ENCODE data around the gene CBX2.

Gene CBX2

DNA sequence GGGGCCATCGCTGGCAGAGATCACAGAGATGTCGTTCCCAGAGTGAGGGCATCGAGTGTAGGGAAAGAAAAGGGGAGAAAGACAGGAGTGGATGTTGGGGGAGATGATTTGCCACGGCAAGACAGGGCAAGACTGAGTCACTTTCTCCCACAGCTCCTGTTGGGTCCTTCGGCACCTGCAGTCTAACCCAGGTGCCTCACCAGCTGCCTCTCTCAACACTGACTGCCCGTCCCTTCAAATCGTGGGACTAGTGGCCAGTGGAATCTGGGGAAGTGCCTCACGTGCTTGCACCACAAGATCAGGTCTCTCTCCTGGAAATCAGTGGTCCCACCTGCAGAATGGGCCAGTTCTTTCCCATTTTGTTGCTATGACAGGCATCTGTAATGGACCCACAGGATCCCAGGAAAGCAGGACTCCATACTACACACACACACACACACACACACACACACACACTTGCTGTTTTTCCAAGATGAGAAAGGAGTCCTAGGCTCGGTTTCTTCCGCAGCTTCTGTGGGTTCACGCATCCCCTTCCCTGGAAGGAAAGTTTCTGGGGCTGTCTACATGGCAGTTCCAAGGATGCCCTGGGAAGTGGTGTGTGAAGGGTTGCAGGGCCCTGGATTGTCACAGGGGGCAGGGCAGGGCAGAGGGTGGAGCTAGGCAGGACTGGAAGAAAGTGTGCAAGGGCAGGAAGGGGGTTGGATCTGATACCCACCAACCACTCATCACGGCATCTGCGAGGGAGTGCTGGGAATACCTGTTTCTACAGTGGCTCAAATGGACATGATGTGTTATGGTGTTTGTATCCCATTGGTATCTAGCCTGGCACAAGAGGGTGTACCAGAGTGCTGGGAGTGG, 29.1 kb downstream of the CBX2 start:
- TF ChIP-seq, protein P1, sequence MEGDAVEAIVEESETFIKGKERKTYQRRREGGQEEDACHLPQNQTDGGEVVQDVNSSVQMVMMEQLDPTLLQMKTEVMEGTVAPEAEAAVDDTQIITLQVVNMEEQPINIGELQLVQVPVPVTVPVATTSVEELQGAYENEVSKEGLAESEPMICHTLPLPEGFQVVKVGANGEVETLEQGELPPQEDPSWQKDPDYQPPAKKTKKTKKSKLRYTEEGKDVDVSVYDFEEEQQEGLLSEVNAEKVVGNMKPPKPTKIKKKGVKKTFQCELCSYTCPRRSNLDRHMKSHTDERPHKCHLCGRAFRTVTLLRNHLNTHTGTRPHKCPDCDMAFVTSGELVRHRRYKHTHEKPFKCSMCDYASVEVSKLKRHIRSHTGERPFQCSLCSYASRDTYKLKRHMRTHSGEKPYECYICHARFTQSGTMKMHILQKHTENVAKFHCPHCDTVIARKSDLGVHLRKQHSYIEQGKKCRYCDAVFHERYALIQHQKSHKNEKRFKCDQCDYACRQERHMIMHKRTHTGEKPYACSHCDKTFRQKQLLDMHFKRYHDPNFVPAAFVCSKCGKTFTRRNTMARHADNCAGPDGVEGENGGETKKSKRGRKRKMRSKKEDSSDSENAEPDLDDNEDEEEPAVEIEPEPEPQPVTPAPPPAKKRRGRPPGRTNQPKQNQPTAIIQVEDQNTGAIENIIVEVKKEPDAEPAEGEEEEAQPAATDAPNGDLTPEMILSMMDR (IDR thresholded peaks at IDR 0.05; ENCODE audit: control insufficient read depth, extremely low read depth, insufficient read depth), result no peak
- DNase-seq (ENCODE audit: low read depth), result no peak
- H3K4me3 ChIP-seq (ENCODE audit: low read depth, low read length), result no peak overlapping the region

DNA sequence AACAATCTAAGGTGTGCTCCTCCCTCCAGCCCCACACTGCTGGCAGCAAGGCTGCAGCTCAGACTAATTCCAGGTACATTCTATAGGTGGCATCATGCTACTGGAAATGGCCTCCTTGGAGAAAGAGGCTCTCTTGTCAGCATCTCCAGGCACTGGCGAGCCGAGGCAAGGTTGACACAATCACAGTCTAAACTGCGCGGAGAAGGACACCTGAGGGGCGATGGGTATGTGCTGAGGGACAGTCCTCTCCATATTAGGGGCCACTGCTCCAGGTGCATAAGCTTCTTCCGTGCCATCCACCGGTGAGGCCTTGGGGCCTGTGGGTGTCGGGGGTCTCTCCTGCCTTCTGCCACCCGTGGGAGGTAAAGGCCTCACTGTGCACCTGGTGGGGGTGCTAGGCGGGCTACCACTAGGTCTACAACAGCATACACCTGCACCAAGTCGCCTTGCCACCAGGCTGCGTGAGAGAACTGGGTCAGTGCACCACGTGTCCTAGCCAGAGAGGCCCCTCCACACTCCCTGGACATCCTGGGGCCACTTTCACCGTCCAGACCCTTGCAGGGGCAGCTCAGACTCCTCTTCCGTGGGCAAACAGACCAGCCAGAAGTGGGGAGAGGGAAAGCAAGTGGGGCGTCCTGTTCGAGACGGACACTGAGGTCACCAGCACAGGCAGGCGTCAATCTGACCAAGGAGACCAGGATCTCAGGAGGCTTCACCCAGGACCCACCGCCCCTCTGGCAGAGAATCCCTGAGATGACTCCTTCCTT, 31.0 kb downstream of the CBX2 start:
- DNase-seq (ENCODE audit: low read depth), result peak; percentile 85
- TF ChIP-seq, protein P1 (IDR thresholded peaks at IDR 0.05; ENCODE audit: control insufficient read depth, extremely low read depth, insufficient read depth), result peak; percentile 95
- no peak overlapping the region for H3K4me3 ChIP-seq (ENCODE audit: low read depth, low read length)

DNA sequence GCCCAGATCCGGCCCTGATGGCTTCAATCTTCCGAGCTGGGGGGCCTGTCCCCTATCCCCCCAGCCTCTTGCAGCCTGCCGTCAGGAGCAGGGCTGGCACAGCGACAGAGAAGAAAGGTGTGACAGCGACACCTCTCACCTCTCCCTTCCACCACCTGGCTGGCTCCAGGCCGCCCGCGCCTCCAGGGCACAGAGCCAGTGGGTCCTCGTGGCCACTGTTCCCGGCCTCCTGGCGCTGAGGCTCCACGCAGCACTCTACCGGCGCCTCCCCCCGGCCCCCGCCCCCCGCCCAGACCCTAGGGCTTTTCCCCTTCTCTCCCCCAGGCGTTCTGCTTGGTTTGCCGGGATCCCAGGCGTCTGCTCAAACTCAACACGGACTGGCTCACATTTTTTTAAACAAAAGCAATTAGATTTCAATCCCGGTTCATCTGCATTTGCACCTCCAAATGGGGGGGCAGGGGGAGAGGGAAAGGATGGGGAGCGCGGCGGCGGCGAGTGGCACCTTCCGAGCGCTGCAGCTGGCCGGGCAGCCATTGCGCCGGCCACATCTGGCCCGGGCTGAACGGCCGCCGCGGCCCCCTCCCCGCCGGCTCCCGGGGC, 31.7 kb downstream of the CBX2 start:
- no peak for DNase-seq (ENCODE audit: low read depth)
- TF ChIP-seq, protein P1 (IDR thresholded peaks at IDR 0.05; ENCODE audit: control insufficient read depth, extremely low read depth, insufficient read depth), result no peak
- peak overlapping the region; percentile 26; the same call in 1 of the 2 replicates for H3K4me3 ChIP-seq (ENCODE audit: low read depth, low read length)

DNA sequence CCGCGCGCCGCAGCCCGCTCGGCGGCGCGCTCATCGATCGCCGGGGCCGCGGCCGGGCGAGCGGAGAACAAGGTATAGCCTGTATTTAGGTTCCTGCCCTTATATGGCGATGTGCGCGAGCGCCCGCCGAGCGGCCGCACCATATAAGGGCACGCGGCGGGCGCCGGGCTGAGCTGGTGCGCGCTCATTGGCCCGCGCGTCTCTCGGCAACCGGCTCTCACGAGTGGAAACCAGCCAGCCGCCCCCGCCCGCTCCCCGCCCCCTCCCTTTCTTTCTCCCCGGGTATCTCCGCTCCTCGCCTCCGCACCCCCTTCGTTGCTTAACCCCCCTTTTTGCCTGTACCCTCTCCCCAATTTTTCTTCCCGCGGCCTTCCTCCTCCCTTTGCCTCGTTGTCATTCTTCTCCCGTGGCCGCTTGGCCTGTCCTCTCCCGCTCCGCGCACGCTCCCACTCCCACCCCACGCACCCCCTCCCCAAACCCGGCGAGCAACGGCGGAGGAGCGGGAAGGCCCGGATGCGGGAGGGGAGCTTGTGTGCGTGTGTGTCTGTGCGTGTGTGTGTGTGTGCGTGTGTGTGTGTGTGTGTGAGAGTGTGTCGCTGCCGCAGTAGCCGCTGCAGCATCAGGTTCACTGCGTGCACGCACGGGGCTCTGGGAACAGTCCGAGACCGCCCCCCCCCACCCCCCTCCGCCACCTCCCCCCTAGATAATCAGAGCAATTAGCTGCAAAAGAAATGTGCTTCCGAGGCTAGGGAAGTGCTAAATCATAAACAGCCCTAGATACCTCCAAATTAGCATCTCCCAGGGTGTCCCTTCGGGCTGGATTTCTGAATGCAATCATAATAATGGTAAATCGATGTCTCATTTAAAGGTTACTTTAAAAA, 32.4 kb downstream of the CBX2 start:
- TF ChIP-seq, protein P1 (IDR thresholded peaks at IDR 0.05; ENCODE audit: control insufficient read depth, extremely low read depth, insufficient read depth), result no peak
- no peak overlapping the region for H3K4me3 ChIP-seq (ENCODE audit: low read depth, low read length)
- peak; percentile 73 for DNase-seq (ENCODE audit: low read depth)

DNA sequence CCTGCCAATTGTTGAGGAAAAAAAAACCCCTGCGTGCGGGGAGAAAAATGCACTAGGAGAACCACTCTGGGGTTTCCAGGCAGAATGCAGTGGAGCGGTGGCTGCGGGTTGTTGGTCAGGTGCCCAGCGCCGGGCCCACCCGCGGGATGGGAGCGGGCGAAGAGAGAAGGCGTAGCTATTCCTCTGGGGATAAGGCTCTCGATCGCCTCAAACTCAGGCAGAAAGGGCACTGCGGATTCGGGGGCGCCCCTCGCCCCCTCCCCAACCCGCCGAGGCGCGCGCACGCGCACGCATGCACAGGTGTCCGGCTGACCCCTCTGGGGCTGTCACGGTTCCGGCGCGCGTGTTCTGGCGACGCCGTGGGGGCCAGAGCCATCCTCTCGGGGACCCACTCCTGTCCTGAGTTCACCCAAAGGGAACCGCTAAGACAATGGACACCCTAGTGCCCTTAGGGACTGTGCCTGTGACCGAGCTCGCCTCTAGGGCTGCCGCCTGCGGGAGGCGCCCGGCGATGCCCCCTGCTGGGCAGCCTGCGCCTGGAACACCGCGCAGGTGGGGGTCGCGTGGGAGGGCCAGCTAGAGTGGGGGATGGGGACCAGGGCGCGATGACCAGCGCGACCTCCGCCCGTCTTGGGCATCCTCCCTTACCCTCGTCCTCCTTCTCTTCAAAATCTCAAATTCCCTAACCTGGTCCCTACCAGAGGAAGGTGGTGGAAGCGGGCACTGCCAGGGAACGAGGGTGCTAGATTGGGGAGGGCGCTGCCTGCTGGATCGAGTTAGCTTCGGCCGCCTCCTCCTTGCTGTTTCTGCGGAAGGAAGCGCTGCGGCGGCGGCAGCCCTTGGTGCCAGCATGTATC, 33.3 kb downstream of the CBX2 start:
- TF ChIP-seq, protein P1 (IDR thresholded peaks at IDR 0.05; ENCODE audit: control insufficient read depth, extremely low read depth, insufficient read depth), result peak; percentile 39
- DNase-seq (ENCODE audit: low read depth), result no peak
- H3K4me3 ChIP-seq (ENCODE audit: low read depth, low read length), result no peak overlapping the region

Data from LNCaP clone FGC (cell line).